ENCODE measurements around the gene FOS. TPM values are rescaled to one million over a fixed set of nuclear protein-coding genes. Genes with fewer than 3 reads are reported as not detected.

FOS gene
- total and polyA plus RNA-seq, 2 of the 8 experiments (the other 6 are each of a cell fraction or from before 2014, with no cell fraction given): 50.2 to 51.8 TPM

- Histone ChIP-seq H2BK20ac (ENCODE audit: low read length) (no peak overlapping the region), H4K8ac (ENCODE audit: extremely low read depth, insufficient read depth, low read length) (no peak overlapping the region), H4K5ac (ENCODE audit: insufficient read length, low read depth, low read length) (no peak overlapping the region), H3K79me2 (ENCODE audit: control insufficient read depth in 1 of 2, insufficient read depth in 2 of 2, low read length in 2 of 2) (no peaks in the 10 kb centered on the region), H4K91ac (replicated peaks; ENCODE audit: insufficient read length, low read length) (no peak overlapping the region), H2BK15ac (ENCODE audit: low read length) (no peak overlapping the region), H2BK120ac (replicated peaks; ENCODE audit: low read depth, low read length) (no peak overlapping the region), H3K9ac (replicated peaks in 1 of 4; ENCODE audit: extremely low read depth in 1 of 4, low read depth in 3 of 4, low read length in 3 of 4) (no peak overlapping the region), H3K36me3 (ENCODE audit: control insufficient read depth in 2 of 4, insufficient read depth in 4 of 4, low read length in 3 of 4) (no peaks in the 10 kb centered on the region), H3K9me3 (ENCODE audit: insufficient read depth in 2 of 2, low read depth in 1 of 2, low read length in 1 of 2) (no peaks in the 10 kb centered on the region), H3K4me1 (replicated peaks in 1 of 4; ENCODE audit: control insufficient read depth in 3 of 4, insufficient read depth in 4 of 4, low read length in 3 of 4) (peaks cover 3 to 9% (median 6%) of the 10 kb centered on the region in 4 experiments), H3K4me3 (ENCODE audit: extremely low read depth in 1 of 4, insufficient read depth in 2 of 4, low read depth in 3 of 4, low read length in 4 of 4) (no peak overlapping the region), H3K18ac (ENCODE audit: extremely low read depth, low read length) (no peak overlapping the region), H3K27ac (ENCODE audit: low read depth, low read length) (no peak overlapping the region), H3K27me3 (replicated peaks in 1 of 4; ENCODE audit: control insufficient read depth in 3 of 4, extremely low read depth in 1 of 4, insufficient read depth in 3 of 4, low read length in 3 of 4) (no peaks in the 10 kb centered on the region), H2AFZ (ENCODE audit: low read length) (no peak overlapping the region), H3K4me2 (ENCODE audit: insufficient read depth in 1 of 2, low read depth in 2 of 2, low read length in 2 of 2) (no peak overlapping the region), H3K4ac (replicated peaks; ENCODE audit: insufficient read length, low read depth, low read length) (no peak overlapping the region), H3K14ac (ENCODE audit: insufficient read length) (no peak overlapping the region), H3K23me2 (ENCODE audit: low read depth, low read length) (peaks cover 7% of the 10 kb centered on the region; the same call in 1 of the 2 replicates), H2AK5ac (ENCODE audit: low read depth, low read length) (no peak overlapping the region), H4K20me1 (replicated peaks in 1 of 2; ENCODE audit: control insufficient read depth in 1 of 2, insufficient read depth in 2 of 2, low read length in 2 of 2) (no peaks in the 10 kb centered on the region), H3K79me1 (ENCODE audit: low read depth, low read length) (no peaks in the 10 kb centered on the region), H2BK12ac (ENCODE audit: low read depth, low read length) (no peak overlapping the region), H3K23ac (ENCODE audit: insufficient read length) (no peak overlapping the region), H2BK5ac (ENCODE audit: low read depth, low read length) (no peak overlapping the region), H3K56ac (replicated peaks; ENCODE audit: insufficient read length, low read depth, low read length) (no peak overlapping the region)
- DNase-seq (ENCODE audit: low read depth in 1 of 2, low spot score in 2 of 2) (no peak), FAIRE-seq (no peak)
- WGBS, 2 experiments (ENCODE audit: extremely low coverage in 1 of 2, insufficient coverage in 1 of 2, insufficient read length in 1 of 2, insufficient replicate concordance in 2 of 2, low coverage in 1 of 2, low lambda C conversion rate in 2 of 2, missing lambda C conversion rate in 1 of 2): 67% methylated on average over 1 of the region's 1 CpG; no CpG with 5 or more reads in 1 of the 2 experiments
- CTCF ChIA-PET (ENCODE audit: partially characterized antibody): interaction anchor here (0.6 to 7.0 kb wide), 16 partner anchors 8 to 277 kb away, joined by 3 to 83 read pairs (median 3); no protein-coding TSS in a partner anchor
- POLR2A ChIA-PET (ENCODE audit: partially characterized antibody): interaction anchor here (0.8 to 2.4 kb wide), 3 partner anchors 21 to 173 kb away, joined by 3 to 9 read pairs (median 3); partner anchors contain the start of genes FOS and NEK9
- TF ChIP-seq ATF3 (IDR thresholded peaks at IDR 0.05; ENCODE audit: insufficient read depth, low read depth, low read length) (no peak), TAF1 (IDR thresholded peaks at IDR 0.05; ENCODE audit: low read depth, low read length) (no peak), NANOG (IDR thresholded peaks at IDR 0.05; ENCODE audit: insufficient read depth, low read depth, low read length, poor library complexity, severe bottlenecking) (no peak), FOSL1 (IDR thresholded peaks at IDR 0.05; ENCODE audit: insufficient read depth, low read depth, low read length) (no peak), RXRA (IDR thresholded peaks at IDR 0.05; ENCODE audit: insufficient read depth, low read depth, low read length) (no peak), BACH1 (IDR thresholded peaks at IDR 0.05; ENCODE audit: low read length) (no peak), CTBP2 (IDR thresholded peaks at IDR 0.05; ENCODE audit: borderline replicate concordance, insufficient read depth, insufficient read length, low read length) (no peak), YY1 (IDR thresholded peaks at IDR 0.05; ENCODE audit: low read depth, low read length) (no peak), ZNF274 (IDR thresholded peaks at IDR 0.05; ENCODE audit: borderline replicate concordance, extremely low read depth, low read length) (no peak), SIX5 (IDR thresholded peaks at IDR 0.05; ENCODE audit: low read depth, low read length) (no peak), TEAD4 (IDR thresholded peaks at IDR 0.05; ENCODE audit: low read depth, low read length) (no peak), TBP (IDR thresholded peaks at IDR 0.05; ENCODE audit: low read depth, low read length) (no peak), EZH2 (IDR thresholded peaks at IDR 0.05; ENCODE audit: low read depth, low read length, severe bottlenecking) (no peak), HDAC6 (IDR thresholded peaks at IDR 0.05; ENCODE audit: low read depth, low read length) (no peak)
Observed at GRCh38 chr14:75299576-75299975, 20.9 kb downstream of the FOS start.
